Amniotic epithelial cell (primary cell): ENCODE results near the gene PPAT.
"Not testable (repeated sequence)": the region's sequence is repeated elsewhere in the genome, so short reads cannot be mapped to it uniquely, and the experiment has no call there.

ENCODE experiments used
- DNase-seq: peaks from one replicate; pipeline ENCODE4 v3.0.0-alpha.2; 2010; ENCODE audit warnings: low read depth

The PPAT gene

DNA sequence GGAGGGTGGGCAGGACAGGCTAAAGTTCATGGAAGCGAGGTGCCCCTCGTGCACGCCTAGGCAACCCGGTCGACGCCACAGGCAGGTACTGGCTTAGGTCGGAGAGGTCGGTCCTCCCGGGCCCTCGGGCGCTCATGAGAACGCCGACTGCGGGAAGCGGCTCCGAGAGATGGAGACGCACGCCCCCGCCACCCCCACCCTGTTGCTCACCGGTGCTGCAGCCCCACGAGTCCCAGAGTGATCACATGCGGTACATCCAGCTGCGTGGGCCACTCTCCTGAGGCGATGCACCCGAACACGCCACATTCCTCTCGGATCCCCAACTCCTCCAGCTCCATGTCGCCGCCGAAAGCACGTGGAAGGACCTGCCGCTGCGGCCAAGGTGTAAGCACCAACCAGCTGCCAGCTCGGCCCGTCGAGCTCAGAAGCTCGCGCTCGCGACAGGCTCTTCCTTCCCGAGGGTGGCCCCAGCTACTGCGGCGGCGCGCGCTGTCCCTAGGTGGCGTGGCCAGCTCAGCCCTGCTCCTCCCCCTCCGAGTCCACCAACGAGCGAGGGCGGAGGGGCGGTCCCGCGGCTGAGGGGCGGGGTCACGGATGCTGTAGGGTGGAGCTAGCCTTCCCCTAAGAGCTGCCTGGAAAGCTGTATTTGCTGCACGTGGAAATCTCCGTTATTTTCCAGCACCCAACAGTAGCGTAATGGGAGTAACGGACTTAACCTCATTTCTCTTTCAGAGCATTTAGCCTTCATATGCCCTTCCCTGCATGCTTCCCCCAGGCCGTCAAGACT, at the start of gene PPAT:
Gene PPAT, minus strand, starts transcription at position 476 of the 787 bp plus-strand sequence. Its CDS starts 138 bp downstream, at position 338.
- peak; percentile 95 for DNase-seq

DNA sequence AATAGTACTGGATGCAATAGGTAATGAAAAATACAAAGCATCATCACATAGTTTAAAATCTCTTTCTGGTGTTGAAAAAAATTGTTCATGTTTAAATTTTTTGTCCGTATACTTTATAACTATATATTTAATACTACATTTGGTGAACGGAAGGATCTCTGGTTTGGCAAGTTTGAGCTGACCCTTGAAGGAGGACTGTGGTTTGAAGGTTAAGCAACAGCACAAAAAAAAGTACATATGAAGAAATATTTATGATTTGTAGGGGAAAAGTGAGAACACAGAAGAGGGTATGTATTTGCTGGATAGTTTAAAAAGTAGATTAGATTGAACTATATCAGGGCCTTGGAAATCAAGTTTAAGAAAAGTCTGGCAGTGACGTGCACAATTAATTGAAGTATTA, 45.3 kb upstream of the PPAT start:
- DNase-seq: peak; percentile 79

DNA sequence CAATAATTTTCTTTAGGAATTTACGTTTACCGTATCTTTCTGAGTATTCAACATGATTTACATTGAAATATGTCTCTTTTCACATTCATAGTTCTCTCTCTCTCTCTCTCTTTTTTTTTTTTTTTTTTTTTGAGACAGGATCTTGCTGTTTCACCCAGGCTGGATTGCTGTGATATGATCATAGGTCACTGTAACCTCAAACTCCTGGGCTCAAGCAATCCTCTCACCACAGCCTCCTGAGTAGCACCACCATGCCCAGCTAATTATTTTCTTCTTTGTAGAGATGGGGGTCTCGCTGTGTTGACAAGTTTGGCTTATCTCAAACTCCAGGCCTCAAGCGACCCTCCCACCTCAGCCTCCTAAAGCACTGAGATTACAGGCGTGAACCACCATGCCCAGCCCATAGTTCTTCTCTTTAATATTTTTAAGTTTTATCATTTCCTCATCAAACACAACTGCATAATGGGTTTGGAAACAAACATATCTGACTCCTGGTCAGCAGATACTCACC, 41.8 kb upstream of the PPAT start:
- DNase-seq: no peak

GRCh38 chr4:56475917-56476316, 40.5 kb upstream of the PPAT start:
- DNase-seq: no peak

DNA sequence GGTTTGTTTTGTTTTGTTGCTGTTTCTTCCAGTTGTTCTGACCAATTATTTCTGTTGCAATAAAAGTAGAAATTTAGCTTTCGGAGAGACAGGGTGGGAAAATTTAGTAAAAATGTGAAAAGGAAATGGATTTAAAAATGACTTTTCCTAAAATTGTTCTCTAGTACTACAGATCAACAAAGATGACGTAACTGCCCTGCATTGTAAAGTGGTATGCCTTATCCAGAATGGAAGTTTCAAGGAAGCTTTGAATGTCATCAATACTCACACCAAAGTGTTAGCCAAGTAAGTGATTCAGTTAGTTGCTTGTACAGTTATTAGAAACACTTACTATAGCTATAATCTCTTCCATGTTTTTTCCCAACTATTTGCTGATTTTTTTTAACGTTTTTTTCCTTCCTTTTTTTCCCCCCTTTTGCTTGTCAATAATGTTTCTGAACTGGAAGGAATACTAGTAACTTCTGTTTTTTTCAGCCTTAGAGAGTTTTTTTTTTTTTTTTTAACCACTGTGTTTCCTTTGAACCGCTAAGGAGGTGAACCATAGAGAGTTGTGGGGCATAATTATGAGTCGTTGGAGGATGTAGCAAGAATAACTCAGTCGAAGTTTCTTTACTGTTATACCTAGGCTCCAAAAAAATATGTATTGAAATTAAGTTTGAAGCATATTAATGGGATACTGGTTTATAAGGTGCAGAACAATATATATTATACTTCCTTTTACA, 34.2 kb upstream of the PPAT start:
- peak; percentile 9 for DNase-seq

- peak; percentile 44 for DNase-seq
Measured at GRCh38 chr4:56468097-56468422, 32.6 kb upstream of the PPAT start.

DNA sequence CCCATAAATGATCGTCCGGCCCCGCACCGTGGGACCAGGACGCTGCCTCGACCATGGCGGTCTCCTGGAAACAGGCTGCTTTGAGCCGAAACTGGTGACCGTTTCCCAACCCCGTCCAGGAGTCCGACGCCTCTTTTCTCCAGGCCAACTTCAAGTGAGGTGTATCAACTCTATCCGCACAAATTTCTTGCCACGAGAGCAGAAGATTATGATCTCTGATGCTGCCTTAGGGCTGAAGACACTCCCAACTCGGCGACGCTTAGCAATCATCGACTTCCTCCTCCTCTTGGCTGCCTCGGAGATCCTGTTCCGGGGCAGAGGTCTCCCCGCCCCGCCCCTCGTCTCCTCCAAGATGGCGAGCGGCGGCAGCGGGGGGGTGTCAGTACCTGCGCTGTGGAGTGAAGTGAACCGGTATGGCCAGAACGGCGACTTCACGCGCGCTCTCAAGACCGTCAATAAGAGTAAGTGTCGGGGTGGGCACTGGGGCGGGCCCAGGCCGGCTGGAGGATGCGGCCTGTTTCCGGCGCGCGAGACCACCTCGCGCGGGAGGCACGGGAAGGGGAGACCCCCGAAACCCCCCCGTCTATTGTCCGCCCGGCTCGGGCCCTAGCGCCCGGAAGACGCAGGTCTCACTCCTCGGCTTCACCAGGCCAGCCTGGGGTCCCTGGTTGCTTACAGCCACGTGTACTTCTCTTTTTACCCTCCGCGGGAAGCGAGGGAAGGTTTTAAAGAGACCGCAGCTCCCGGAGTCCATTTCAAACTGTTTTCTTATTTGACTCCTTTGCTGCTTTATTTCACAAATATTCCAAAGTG, 32.1 kb upstream of the PPAT start, which contains the start of gene SRP72:
Gene SRP72, plus strand, starts transcription at position 334 of the 813 bp plus-strand sequence. Its CDS starts 19 bp downstream, at position 353.
- DNase-seq: peak; percentile 92

DNA sequence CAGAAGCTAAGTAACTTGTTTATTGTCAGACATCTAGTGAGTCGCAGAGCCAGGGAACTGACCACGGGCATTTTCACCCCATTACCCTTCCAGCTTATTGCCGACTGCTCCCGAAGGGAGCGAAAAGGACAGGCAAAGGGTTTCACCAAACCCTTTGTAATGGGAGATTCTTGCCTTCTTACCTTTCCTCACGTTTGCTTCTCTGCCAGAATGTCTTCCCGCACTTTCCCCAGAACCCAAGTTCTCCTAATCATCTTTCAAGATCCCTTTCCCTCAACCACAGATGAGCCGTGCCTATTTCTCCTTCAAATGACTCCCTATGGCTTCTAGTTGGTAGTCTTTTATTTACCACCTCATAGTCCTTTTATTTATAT, 31.5 kb upstream of the PPAT start:
- no peak for DNase-seq

GRCh38 chr4:56466296-56466761, 30.9 kb upstream of the PPAT start:
- peak; percentile 96 for DNase-seq

DNA sequence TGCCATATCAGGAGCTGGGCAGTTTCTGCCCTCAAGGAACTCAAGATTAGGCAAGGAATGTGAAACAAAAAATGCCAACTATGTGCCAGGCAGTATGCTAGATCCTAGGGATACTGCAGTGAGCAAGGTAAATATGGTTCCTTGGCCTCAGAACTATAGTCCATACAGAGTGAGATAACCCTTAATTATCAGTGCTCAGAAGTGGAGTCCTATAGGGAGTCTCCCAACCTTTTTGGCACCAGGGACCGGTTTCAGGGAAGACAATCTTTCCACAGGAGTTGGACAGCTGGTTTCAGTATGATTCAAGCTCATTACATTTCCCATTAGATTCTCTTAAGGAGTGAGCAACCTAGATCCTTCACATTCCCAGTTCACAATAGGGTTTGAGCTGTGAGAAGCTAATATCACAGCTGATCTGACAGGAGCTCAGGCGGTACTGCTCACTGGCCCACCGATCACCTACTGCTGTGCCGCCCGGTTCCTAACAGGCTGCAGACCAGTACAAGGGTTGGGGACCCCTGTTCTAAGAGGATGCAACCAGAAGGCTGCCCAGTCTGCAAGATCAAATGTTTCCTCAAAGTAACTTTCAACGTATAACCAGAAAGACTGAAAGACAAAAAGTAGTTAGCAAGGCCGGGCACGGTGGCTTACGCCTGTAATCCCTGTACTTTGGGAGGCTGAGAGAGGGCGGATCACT, 30.3 kb upstream of the PPAT start:
- DNase-seq: peak; percentile 44

- no peak for DNase-seq
Measured at GRCh38 chr4:56464581-56464980, 29.2 kb upstream of the PPAT start.

- no peak for DNase-seq
Measured at GRCh38 chr4:56463711-56464110, 28.3 kb upstream of the PPAT start.

DNA sequence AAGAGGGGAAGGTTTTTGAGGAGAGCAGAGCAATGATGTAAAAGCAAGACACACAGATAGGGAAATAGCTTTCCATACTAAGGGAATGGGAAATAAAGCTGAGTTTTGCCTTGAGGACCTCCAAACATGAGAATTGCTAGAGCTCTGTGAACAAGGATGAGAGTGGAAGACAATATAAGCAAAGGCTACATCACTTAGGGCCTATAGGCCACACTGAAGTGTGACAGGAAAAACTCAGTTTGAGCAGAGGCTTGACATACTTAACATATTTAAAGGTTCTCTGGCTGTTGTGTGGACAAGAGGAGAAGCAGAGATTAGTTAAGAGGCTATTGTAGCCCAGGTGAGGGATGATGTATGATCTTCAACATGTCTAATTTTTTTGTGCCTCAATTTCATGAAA, 26.7 kb upstream of the PPAT start:
- DNase-seq: no peak

DNA sequence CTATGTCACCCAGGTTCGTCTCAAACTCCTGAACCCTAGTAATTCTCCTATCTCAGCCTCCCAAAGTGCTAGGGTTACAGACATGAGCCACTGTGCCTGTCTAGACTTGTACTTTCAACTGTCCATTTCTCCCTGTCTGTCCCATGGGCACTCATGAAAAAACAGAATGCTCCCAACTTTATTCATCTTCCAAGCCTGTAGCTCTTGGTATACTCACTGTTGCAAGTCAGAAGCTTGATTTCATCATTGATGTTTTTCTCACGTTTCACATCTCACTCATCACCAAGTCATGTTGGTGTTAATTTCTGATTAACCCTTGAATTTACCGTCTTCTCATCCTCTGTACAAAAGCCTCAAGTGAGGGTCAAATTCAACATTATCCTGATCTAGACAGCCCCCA, 24.7 kb upstream of the PPAT start:
- DNase-seq: peak; percentile 28

- no peak for DNase-seq
Measured at GRCh38 chr4:56450342-56450741, 14.9 kb upstream of the PPAT start.

DNA sequence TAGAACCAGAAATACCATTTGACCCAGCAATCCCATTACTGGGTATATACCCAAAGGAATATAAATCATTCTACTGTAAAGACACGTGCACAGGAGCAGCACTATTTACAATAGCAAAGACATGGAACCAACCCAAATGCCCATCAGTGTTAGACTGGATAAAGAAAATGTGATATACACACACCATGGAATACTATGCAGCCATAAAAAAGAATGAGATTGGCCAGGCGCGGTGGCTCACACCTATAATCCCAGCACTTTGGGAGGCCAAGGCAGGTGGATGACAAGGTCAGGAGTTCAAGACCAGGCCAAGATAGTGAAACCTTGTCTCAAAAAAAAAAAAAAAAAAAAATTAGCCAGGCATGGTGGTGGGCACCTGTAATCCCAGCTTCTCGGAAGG, 14.1 kb upstream of the PPAT start:
- DNase-seq: not testable (repeated sequence)

DNA sequence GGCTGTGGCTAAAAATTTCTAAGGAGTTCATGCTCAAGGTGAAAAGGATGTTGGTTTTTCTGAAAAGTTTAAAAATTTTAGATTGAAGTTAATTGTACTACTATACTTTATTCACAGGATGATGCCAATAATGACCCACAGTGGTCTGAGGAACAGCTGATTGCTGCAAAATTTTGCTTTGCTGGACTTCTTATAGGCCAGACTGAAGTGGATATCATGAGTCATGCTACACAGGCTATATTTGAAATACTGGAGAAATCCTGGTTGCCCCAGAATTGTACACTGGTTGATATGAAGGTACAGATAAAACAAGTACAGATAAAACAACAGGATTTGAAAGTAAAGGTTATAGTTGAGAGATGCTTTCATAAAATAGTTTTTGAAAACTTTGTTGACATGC, 12.9 kb upstream of the PPAT start:
- DNase-seq: peak; percentile 55

DNA sequence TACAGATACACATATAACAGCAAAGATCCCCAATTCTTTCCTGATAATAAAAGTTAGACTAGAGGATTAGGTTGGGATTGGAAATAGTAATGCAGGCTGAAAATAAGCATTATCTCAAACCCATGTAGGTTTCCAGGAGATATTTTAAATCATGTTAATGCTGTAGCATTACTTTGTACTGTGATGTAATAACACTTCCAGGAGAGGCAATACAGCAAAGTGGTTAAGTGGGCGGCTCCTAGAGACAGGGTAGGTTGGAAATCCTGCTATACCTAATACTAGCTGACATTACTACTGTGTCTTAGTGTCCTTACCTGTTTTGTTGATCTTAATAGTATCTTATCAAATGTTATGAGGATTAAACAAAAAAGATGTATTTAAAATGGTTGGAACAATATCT, 10.3 kb upstream of the PPAT start:
- DNase-seq: no peak

DNA sequence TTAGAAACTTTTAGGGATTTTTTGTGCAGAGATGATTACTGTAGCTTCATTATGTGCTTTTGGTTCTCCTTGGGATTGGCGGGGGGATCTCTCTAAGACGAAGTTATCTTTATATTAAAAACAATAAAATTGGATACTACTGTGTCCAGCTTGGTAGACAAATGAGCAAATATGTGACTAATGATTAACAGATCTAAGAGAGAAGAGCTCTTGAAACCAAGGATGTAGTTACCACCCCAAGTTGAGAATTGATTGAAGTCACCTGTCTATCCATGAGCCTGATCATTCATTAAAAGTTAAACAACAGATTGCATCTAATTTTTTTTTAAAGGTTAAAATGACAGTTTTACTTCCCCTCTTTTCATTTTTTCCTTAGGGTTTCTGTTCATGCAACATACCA, 9.3 kb upstream of the PPAT start:
- no peak for DNase-seq

DNA sequence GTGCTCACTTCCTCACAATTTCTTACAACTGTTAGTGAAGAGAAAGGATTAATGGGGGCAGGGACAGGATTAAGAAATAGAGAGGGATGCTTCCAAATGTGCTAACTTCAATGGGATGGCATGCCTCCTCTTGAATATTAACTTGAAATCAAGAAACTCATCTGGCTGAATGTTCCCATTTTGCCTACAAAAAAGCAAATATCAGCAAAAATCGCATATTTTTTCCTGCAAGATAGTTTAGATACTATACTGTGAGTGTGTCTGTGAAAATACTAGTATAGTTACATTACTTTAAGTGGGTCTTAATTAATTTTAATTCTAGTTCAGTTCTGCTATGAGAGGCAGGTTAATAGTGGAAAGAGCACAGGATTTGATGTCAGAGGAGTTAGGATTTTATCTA, 5.6 kb upstream of the PPAT start:
- no peak for DNase-seq

- DNase-seq: no peak
Measured at GRCh38 chr4:56438766-56439165, 3.4 kb upstream of the PPAT start.
